ENCODE results near the gene ALOX12. TPM values are rescaled to one million over a fixed set of nuclear protein-coding genes. Genes with fewer than 3 reads are reported as not detected.
A peak's percentile ranks its signal among the peaks of the same experiment; 100 is the strongest.

The ALOX12 gene
- total and polyA plus RNA-seq, 12 donors = 0.04 to 0.11 TPM; not detected in 10

DNA sequence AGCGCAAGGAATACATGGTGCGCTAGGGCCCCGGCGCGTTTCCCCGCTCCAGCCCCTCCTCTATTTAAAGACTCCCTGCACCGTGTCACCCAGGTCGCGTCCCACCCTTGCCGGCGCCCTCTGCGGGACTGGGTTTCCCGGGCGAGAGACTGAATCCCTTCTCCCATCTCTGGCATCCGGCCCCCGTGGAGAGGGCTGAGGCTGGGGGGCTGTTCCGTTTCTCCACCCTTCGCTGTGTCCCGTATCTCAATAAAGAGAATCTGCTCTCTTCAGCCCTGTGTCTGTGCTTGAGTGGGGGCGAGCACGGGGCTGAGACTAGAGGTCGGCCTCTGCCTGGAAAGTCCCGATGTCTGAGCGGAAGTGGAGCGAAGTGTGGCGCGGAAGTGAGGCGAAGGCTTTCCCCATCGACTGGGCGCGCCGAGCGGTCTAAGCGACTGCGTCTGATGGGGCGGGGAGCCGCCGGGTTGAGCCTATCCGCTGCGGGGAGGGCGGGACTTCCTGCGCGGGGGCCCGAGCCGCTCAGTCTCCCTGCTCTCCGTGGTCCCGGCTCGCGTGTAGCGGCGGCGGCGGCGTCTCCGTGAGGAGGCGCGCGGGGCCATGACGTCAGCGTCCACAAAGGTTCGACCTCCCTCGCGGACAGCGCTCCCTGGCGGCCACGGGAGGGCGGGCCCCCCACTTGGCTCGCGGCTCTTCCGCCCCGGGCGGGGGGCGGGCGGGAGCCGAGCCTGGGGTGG is 18.6 kb downstream of the ALOX12 start:
- H3K9me3 ChIP-seq = no peaks in the 10 kb centered on the region
- peak; percentile 70 to 97 (median 84) for TF ChIP-seq CTCF (IDR thresholded peaks at IDR 0.05)
- 0 to 2% methylated on average over 63 to 75 of the region's 75 CpGs for WGBS, 2 donors
- H3K27me3 ChIP-seq = no peaks in the 10 kb centered on the region
- ATAC-seq (peak; percentile 87 to 93 (median 90)), DNase-seq (peak; percentile 97 to 99)
- peak overlapping the region; percentile 87 to 100 (median 96) for H3K27ac ChIP-seq
- H3K4me3 ChIP-seq = peak overlapping the region; percentile 59 to 98 (median 92)
- intact Hi-C loops (cut with DNase I) = loop anchor here in 6 of 10 donors (10.0 kb wide), 2 partner anchors 260 to 350 kb away; partner anchors contain the start of gene XAF1 (in 5 of the 6)
- H3K4me1 ChIP-seq = peaks cover 19 to 84% (median 68%) of the 10 kb centered on the region in 9 donors
- H3K36me3 ChIP-seq = peaks cover 0 to 32% (median 4%) of the 10 kb centered on the region in 9 donors

- peak in 4 of 9 donors; percentile 0 to 33 (median 24) for TF ChIP-seq CTCF (IDR thresholded peaks at IDR 0.05)
- H3K36me3 ChIP-seq = peaks cover 0 to 24% (median 0%) of the 10 kb centered on the region in 9 donors
- ATAC-seq (no peak), DNase-seq (no peak)
- H3K4me1 ChIP-seq = peaks cover 21 to 81% (median 68%) of the 10 kb centered on the region in 9 donors
- peak overlapping the region; percentile 59 to 98 (median 92) for H3K4me3 ChIP-seq
- intact Hi-C loops (cut with DNase I) = loop anchor here in 6 of 10 donors (10.0 kb wide), 2 partner anchors 260 to 350 kb away; partner anchors contain the start of gene XAF1 (in 5 of the 6)
- H3K27me3 ChIP-seq = no peaks in the 10 kb centered on the region
- H3K9me3 ChIP-seq = no peaks in the 10 kb centered on the region
- peak overlapping the region; percentile 87 to 100 (median 96) for H3K27ac ChIP-seq
- WGBS, 2 donors = 12% methylated on average over 55 to 56 of the region's 56 CpGs
Observed at GRCh38 chr17:7014995-7015958, 19.4 kb downstream of the ALOX12 start.

DNA sequence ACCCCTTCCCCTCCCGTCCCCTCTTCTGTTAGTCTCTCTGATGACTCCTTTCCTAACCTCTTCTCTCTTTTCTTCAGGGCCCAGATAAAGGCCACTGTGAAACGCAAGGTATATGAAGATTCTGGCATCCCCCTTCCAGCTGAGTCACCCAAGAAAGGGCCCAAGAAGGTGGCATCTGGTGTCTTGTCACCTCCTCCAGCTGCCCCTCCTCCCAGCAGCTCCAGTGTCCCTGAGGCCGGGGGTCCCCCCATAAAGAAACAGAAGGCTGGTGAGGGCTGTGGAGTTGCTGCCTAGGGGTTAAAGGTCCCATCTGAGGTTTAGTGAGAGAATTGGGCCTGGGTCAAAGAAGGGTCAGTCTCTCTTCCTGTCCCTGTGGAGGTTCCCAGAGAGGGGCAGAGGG is 20.6 kb downstream of the ALOX12 start:
- no peak for DNase-seq
- intact Hi-C loops (cut with DNase I) = loop anchor here in 6 of 10 donors (10.0 kb wide), 2 partner anchors 262 to 352 kb away; partner anchors contain the start of gene XAF1 (in 5 of the 6)
- no peak for ATAC-seq
- Histone ChIP-seq H3K4me3 (no peak overlapping the region), H3K9me3 (no peaks in the 10 kb centered on the region), H3K36me3 (peaks cover 0 to 24% (median 0%) of the 10 kb centered on the region in 9 donors), H3K4me1 (peaks cover 19 to 81% (median 67%) of the 10 kb centered on the region in 9 donors), H3K27me3 (no peaks in the 10 kb centered on the region), H3K27ac (peak overlapping the region in 9 of 10 donors; percentile 7 to 100 (median 97))
- WGBS, 2 donors = 85 to 89% methylated on average over 3 of the region's 3 CpGs
- no peak for TF ChIP-seq CTCF (IDR thresholded peaks at IDR 0.05)

Measured in heart right ventricle (tissue), 16 donors.